Ascending aorta (tissue), 2 donors: Measurements from ENCODE around the gene PACS2. TPM values are rescaled to one million over a fixed set of nuclear protein-coding genes. Genes with fewer than 3 reads are reported as not detected.

ENCODE experiments used
- DNase-seq, 2 donors: peaks; one replicate each; pipeline ENCODE4 v3.0.0-alpha.2; 2019; ENCODE audit warnings: low spot score in 2 of 2
- H3K27ac ChIP-seq, 2 donors: fragments of 200-600 bp; sonication (generic); one replicate each; pipeline ENCODE4 v1.5.1; 2016 to 2017; ENCODE audit warnings: mild to moderate bottlenecking in 1 of 2
- H3K27me3 ChIP-seq: fragments of 200-600 bp; sonication (generic); one replicate; pipeline ENCODE4 v1.5.1; 2017
- H3K36me3 ChIP-seq, 2 donors: fragments of 200-600 bp; sonication (generic); one replicate each; pipeline ENCODE4 v1.5.1; 2016
- H3K4me1 ChIP-seq, 2 donors: fragments of 200-600 bp; sonication (generic); one replicate each; pipeline ENCODE4 v1.5.1; 2016 to 2017; ENCODE audit warnings: mild to moderate bottlenecking in 1 of 2
- H3K4me3 ChIP-seq, 2 donors: fragments of 200-600 bp; sonication (generic); one replicate each; pipeline ENCODE4 v1.5.1; 2016 to 2017; ENCODE audit warnings: mild to moderate bottlenecking in 1 of 2
- H3K9me3 ChIP-seq, 2 donors: fragments of 200-600 bp; sonication (generic); one replicate each; pipeline ENCODE4 v1.5.1; 2016
- intact Hi-C: fragments of 100-400 bp; cut with DNase I; formaldehyde crosslinking; loops from one replicate; pipeline ENCODE4 v1.15.1; 2023
- total RNA-seq: library from RNA; depleted of rRNA; stranded (reverse); fragments of >200 nt; gene quantifications from one replicate; pipeline ENCODE4 v1.1.0, GENCODE V29; 2016
- TF ChIP-seq, protein P1 (sequence below), 3 experiments: fragments of 200-600 bp in 2 of 3; fragments of 450-650 bp in 1 of 3; sonication (generic) in 2 of 3; IDR thresholded peaks; one replicate each; pipeline ENCODE4 v1.5.1; 2016 to 2019; ENCODE audit warnings: antibody characterized with exemption in 3 of 3, mild to moderate bottlenecking in 1 of 3, moderate library complexity in 1 of 3

The PACS2 gene
- total RNA-seq, 1 donor from 2014 or later, result 153 TPM

DNA sequence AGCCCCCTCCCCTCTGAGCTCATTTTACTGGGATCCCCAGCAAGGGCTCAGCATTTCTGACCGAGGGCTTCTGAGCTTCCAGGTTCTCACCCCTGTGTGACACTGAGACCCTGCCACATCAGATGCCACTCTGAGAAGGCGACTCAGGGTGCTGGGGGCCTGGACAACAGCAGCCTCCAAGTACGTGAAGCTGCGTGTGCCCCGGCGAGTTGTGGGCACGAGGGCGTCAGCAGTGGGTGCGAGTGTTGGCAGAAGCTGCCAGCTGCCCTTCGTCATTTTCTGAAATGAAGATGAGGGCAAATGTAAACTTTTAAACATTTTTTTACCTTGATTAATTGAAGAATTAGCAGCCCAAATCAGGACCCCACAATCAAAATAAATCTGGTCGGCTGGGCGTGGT lies 51.1 kb downstream of the PACS2 start:
- intact Hi-C loops, result no loop called here
- Histone ChIP-seq H3K4me1 (no peaks in the 10 kb centered on the region), H3K9me3 (no peaks in the 10 kb centered on the region), H3K27me3 (no peaks in the 10 kb centered on the region), H3K4me3 (no peak overlapping the region), H3K27ac (no peak overlapping the region), H3K36me3 (peaks cover 28 to 35% of the 10 kb centered on the region in 2 donors)
- TF ChIP-seq, protein P1, sequence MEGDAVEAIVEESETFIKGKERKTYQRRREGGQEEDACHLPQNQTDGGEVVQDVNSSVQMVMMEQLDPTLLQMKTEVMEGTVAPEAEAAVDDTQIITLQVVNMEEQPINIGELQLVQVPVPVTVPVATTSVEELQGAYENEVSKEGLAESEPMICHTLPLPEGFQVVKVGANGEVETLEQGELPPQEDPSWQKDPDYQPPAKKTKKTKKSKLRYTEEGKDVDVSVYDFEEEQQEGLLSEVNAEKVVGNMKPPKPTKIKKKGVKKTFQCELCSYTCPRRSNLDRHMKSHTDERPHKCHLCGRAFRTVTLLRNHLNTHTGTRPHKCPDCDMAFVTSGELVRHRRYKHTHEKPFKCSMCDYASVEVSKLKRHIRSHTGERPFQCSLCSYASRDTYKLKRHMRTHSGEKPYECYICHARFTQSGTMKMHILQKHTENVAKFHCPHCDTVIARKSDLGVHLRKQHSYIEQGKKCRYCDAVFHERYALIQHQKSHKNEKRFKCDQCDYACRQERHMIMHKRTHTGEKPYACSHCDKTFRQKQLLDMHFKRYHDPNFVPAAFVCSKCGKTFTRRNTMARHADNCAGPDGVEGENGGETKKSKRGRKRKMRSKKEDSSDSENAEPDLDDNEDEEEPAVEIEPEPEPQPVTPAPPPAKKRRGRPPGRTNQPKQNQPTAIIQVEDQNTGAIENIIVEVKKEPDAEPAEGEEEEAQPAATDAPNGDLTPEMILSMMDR (IDR thresholded peaks at IDR 0.05), result no peak
- DNase-seq, result no peak

DNA sequence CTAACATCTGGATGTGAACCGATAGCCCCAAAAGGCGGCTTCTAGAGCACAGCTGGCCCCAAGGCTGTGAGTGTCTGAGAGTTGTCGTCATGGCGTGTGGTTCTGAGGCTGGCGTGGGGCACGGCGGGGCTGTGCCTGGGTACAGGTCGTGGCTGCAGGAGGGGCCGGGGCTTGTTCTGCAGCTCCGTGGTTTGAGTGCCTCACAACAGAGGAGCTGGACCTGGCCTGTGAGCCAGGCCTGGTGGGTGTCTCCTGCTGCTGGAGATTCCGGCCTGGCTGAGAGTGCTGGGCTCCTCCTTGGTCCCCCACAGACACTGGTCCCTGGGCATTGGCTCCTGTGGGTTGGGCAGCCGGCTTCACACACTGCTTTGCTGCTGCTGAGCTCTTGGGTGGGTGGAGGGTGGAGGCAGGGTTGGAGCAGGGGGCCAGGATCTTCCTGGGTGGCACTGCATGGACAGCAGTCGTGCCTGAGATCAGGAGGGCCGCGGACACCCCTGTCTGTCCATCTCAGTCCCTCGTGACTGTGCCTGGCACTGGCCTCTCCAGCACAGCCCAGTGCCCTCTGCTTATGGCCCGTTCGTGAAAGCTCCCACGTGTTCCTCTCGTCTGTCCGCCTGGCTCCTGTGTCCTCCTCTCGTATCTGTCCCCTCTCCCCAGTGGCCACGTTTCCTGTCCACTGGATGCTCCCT lies 52.0 kb downstream of the PACS2 start:
- H3K9me3 ChIP-seq, result no peaks in the 10 kb centered on the region
- intact Hi-C loops, result no loop called here
- TF ChIP-seq, protein P1 (IDR thresholded peaks at IDR 0.05), result no peak
- peaks cover 26 to 30% of the 10 kb centered on the region in 2 donors for H3K36me3 ChIP-seq
- no peak overlapping the region for H3K27ac ChIP-seq
- no peaks in the 10 kb centered on the region for H3K4me1 ChIP-seq
- DNase-seq, result no peak
- no peaks in the 10 kb centered on the region for H3K27me3 ChIP-seq
- H3K4me3 ChIP-seq, result no peak overlapping the region

DNA sequence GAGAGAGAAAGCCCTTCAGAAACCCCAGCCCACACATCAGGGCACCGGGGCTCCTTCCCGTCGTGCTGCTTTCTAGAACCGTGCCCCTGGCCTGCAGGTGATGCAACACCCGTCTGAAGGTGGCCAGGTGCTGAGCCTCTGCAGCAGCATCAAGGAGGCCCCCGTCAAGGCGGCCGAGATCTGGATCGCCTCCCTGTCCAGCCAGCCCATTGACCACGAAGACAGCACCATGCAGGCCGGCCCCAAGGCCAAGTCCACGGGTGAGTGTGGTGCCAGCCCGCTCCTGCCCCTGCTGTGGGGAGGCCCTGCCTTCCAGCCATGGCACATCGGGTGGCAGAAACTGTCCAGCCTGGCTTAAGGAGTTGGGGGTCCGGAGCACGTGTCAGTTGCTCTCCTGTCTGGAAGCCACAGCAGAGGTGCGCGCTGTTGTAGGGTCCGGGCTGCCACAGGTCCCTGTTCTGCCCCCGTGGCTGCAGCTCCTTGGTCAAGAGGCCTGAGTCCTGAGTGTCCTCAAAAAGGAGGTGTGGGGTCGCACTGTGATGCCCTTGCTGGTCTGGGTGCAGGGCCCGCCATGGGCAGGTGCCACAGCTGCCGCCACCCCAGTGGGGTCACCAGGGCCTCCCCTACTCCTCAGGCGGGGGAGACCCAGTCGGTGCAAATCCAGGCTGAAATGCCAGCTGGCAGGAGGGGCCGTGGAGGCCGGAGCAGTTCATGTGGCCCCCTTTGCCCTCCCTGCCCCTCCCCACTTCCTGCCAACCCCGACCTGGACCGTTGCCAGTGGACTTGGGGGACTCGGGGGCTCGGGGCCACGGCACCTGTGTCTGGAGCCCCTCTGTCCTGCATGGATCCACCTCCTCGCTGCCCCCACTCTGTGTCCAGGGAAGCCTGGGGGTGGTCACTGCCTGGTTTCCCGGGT lies 52.8 kb downstream of the PACS2 start:
- intact Hi-C loops, result no loop called here
- Histone ChIP-seq H3K4me1 (no peaks in the 10 kb centered on the region), H3K9me3 (no peaks in the 10 kb centered on the region)

DNA sequence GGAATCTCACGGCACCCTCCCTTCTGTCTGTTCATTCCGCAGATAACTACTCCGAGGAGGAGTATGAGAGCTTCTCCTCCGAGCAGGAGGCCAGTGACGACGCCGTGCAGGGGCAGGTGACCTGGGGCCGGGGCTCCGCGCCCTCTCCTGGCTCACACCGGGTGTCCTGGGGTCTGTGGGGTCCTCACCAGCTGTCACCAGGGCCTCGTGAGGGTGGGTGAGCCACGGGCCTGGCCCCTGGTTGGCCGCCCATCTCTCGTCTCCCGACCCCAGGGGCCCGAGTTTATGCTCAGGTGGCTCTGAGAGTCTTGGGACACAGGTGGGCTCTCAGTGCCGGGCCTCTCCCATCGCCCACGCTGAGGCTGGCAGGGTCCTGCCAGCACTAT lies 53.5 kb downstream of the PACS2 start:
- intact Hi-C loops, result no loop called here

More for the DNA sequence above, 52.8 kb downstream of the PACS2 start:
- TF ChIP-seq, protein P1 (IDR thresholded peaks at IDR 0.05), result no peak
- Histone ChIP-seq H3K4me3 (no peak overlapping the region), H3K27ac (no peak overlapping the region), H3K36me3 (peaks cover 26 to 30% of the 10 kb centered on the region in 2 donors), H3K27me3 (no peaks in the 10 kb centered on the region)
- DNase-seq, result no peak

DNA sequence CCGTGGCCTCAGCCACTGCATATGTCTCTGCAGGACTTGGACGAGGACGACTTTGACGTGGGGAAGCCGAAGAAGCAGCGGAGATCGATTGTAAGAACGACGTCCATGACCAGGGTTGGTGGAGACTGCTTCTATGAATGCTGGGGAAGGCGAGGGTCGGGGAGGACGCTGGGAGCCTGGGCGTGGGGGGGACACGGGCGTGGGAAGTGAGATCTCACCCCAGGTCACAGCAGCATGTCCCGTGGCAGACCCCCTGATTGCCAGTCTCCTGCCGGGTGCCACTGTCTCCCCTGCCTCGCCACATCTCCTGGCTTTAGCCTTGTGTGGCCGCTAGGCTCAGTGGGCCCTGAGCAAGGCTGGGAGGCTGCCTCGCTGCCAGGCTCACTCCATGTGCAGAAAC lies 53.9 kb downstream of the PACS2 start:
- Histone ChIP-seq H3K27me3 (no peaks in the 10 kb centered on the region), H3K36me3 (peaks cover 26 to 30% of the 10 kb centered on the region in 2 donors), H3K4me3 (no peak overlapping the region), H3K9me3 (no peaks in the 10 kb centered on the region), H3K27ac (no peak overlapping the region), H3K4me1 (no peaks in the 10 kb centered on the region)
- intact Hi-C loops, result no loop called here
- DNase-seq, result no peak
- TF ChIP-seq, protein P1 (IDR thresholded peaks at IDR 0.05), result no peak

More for the DNA sequence above, 53.5 kb downstream of the PACS2 start:
- Histone ChIP-seq H3K27me3 (no peaks in the 10 kb centered on the region), H3K9me3 (no peaks in the 10 kb centered on the region), H3K4me3 (no peak overlapping the region), H3K4me1 (no peaks in the 10 kb centered on the region), H3K36me3 (peaks cover 26 to 30% of the 10 kb centered on the region in 2 donors), H3K27ac (no peak overlapping the region)
- DNase-seq, result no peak
- TF ChIP-seq, protein P1 (IDR thresholded peaks at IDR 0.05), result no peak
